Fibroblast of peridontal ligament (primary cell): Measurements from ENCODE around the gene ZNF276.
A peak's percentile ranks its signal among the peaks of the same experiment; 100 is the strongest.
"Not testable (repeated sequence)": the region's sequence is repeated elsewhere in the genome, so short reads cannot be mapped to it uniquely, and the experiment has no call there.

Experiments used
- DNase-seq: peaks from one replicate; pipeline ENCODE4 v3.0.0-alpha.2; 2010; ENCODE audit errors: extremely low read depth

ZNF276 gene

DNA sequence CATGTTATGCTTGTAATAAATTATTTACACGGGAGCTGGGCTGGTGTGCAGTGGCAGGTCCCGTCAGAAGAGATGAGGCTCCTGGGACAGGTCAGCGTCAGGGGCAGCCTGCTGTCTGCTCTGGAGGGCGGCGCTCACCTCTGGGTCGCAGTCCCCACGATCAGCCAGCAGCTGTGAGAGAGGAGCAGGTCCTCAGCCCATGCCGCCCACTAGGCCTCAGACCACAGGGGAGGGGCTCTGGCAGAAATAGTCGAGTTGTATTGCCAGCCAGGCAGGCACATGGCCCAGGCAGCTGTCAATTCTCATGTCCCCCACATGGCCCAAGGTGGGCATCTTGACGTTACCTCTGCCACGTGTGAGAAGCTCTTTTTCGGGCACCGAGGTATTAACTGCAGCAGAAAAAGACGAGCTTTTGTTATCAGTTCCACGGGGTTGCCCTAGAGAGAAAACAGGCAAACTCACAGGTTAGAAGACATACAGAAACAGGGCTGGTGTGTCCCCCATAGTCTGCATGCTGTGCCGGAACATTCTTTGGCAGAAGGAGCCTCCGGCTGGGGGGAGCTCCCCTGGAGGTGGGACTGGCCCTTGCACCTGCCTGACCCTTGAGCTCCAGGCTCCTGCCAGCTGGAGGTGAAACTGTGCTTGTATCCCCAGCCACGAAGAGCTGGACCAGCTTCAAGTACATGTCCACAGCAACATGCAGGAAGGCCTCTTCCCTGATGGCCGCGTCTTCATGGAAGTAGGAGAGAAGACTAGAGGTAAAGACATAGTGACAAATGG lies 17.4 kb downstream of the ZNF276 start:
- no peak for DNase-seq

DNA sequence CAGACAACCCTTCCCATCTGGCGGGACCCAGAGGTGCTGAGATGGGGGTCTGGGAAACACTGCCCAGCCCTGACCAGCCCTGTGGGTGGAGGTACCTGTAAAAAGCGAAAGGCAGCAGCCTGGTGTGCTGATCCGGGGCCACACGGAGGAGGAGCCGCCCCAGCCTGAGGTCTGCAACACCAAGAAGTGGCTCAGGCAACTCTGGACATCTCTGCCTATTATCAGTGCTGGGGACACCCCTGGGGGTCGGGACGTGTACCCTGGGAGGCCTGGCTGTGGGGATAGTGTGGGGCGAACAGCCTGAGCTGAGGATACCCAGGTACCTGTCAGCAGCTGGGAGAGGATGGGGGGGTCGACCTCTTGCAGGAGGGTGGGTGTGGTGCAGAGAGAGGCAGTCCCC lies 18.0 kb downstream of the ZNF276 start:
- DNase-seq = no peak

DNA sequence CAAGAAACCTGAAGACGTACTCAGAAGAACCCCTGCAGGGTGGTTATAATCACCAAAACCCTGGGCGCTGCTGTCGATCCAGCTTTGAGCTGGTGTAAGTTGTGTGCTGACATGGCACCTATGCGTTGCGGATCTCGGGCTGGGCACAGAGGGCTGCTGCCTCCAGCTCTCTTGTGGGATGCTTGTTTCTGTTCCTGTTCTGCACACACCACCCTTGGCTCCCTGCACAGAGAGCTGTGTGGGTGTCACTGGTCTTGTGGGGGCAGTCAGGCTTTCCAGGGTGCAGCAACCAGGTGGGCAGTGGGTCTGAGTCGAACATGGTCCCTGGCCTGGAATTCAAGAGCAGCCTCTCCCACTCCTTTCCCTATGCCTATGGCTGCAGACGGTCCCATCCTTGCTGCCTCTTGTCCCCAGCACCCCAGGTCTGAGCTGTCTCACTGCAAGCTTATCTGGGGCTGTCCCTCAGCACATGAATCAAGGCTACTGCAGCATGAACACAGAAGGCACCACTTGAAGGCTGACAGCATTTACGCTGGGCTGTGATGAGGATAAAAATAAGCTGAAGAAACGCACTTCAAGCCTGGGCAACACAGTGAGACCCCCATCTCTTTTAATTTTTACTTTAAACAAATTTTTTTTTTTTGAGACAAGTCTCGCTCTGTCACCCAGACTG lies 20.1 kb downstream of the ZNF276 start:
- no peak for DNase-seq

DNA sequence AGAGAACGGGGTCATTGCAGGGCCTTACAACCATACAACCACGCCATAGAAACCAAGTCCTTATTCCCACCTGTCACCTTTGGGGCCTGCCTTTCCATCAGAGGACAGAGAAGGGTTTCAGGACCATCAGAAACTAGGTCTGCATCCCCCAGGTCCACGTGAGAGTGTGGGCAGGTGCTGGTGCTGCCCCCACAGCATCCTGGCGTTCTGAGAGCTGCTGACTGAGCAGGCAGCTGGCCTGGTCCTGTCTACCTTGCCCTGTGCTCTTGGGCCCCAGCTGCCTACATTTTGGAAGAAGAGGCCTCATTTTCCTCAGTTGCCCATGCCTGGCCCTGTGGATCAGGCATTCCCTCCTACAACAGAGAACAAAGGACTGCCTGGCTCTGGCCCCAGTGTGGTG lies 21.6 kb downstream of the ZNF276 start:
- no peak for DNase-seq

DNA sequence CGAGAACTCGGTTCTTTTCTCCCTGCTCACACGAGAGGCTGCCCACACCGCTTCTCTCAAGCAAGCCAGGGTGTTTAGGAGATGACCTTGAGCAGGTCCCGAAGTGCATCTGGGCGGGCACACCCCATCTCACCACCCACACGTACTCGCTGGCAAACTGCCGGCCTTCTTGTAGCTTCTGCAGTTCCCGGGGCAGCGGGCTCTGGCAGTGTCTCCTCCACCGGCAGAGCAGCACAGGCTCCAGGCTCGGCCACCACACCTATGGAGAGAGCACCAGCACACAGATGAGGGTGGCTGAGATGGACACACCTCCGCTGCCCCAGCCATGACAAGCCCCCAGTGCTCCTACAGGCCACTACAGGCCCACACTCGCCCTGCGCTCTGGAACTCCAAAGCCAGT lies 23.5 kb downstream of the ZNF276 start:
- DNase-seq = no peak

DNA sequence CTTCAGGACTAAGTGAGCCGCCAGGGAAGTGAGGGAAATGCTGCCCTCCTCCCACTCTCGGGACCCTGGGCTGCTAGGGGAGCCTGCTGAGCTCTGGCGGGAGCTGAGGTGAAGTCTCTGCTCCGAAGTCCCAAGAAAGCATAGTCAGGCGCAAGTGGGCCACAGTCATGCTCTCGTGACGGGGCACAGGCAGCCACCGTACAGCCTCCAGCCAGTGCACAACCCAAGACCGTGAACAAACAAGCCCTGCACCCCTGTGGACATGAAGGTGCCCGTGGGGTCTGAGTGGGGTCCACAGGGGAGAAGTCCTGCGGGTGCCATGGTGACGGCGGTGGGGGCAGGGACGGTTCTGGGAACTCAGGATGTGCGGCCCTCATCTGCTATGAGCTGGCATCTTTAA lies 24.7 kb downstream of the ZNF276 start:
- no peak for DNase-seq

DNA sequence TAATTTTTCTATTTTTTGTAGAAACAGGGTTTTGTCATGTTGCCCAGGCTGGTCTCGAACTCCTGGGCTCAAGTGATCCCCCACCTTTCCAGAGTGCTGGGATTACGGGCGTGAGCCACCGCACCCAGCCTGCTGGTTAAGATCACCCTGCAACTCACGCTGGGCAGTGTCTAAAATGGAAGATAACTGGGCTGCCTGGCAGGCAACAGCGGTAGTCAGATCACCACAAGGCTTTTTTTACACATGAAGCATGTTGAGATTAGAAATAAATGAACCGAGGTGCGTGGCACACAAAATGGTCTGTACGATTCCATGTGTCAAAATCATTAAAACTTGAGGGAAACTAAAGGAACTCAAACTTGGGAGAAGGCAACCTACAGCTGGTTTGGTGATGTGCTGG lies 26.7 kb downstream of the ZNF276 start:
- DNase-seq = no peak

DNA sequence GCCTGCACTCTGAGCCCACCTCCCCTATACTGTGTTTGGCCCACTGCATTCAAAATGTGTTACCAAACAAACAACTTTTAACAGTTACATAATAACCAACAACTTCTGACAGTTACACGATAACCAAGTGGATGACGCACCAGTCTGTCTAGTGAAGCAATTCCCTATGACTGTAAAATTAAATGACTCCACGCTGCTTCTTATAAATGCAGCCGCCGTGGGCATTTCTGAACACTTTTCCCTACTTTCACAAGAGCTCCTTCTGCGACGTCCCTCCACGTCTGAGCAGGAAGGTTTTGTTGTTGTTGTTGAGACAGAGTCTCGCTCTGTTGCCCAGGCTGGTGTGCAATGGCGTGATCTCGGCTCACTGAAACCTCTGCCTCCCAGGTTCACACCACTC lies 27.6 kb downstream of the ZNF276 start:
- DNase-seq = no peak

DNA sequence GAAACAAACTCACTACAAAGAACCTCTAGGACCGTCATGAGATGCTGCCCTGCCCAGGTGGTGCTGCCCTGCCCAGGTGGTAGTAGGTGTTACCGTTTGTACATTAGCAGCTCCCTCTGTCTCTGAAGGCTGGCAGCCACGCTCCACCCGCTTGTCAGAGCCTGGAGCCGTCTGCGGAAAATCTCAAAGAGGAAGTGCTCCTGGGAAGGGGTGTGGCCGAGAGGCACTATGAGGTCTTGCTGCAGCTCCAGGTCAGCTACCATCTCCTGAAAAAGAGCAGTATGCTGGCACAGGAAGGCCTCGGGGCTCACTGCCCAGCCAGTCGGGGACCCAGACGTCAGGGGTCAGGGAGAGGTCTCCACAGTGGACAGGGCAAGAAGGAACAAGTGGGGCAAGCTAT lies 28.3 kb downstream of the ZNF276 start:
- no peak for DNase-seq

DNA sequence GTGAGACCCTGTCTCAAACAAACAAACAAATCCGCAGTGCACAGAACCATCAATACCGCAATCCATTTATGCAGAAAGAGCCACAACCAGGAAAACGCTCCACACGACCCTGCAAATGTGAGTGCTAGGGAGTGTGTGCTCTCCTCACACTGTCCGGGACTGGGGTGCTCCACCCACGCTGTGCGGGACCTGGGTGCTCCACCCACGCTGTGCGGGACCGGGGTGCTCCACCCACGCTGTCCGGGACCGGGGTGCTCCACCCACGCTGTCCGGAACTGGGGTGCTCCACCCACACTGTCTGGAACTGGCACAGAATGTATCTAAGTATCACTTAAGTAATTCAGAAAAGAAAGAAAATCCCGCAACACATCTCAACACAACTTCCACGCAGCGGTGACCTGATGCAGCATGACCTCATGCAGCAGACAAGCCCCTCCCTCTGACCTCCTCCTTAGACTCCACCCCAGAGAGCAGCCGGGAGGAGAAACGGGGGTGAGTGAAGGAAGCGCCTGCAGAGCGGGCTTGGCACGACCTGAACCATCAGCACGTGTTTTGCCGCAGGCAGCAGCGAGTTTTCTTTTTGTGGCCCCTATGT lies 38.5 kb downstream of the ZNF276 start:
- DNase-seq = no peak

DNA sequence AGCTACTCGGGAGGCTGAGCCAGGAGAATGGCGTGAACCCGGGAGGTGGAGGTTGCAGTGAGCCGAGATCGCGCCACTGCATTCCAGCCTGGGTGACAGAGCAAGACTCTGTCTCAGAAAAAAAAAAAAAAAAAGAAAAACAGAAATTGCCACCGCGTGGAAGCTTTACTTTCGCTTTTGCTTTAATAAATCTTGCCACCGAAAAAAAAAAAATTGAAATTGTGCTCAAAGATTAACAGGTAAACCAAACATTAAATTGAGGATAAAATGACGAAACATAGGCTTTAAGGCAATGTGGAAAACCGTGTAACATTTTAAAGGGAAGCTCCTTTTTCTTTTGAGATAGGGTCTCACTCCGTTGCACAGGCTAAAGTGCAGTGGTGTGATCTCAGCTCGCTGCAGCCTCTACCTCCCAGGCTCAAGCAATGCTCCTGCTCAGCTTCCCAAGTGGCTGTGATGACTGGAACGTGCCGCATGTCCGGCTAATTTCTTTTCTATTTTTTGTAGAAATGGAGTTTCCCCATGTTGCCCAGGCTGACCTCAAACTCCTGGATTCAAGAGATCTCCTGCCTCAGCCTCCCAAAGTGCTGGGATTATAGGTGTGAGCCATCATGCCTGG lies 40.1 kb downstream of the ZNF276 start:
- DNase-seq = no peak

DNA sequence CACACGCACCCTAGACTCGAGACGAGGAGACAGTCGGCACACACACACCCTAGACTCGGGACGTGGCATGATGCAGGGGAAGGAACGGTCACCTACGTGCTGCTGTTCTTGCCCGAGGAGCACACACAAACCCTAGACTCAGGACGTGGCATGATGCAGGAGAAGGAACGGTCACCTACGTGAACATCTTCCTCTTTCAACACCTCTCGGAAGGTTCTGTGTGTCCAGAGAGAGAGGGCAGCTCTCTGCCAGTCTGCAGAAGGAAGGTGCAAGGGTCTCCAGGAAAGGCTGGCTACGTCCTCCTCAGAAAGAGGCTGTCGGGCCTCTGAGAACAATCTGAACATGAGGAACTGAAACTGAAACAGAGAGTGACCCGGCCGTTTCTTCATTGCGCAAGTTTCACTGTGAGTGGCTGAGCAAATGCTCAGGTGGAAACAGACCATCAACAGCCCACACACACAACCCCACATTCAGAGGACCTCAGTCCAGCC lies 43.4 kb downstream of the ZNF276 start:
- peak; percentile 23 for DNase-seq

DNA sequence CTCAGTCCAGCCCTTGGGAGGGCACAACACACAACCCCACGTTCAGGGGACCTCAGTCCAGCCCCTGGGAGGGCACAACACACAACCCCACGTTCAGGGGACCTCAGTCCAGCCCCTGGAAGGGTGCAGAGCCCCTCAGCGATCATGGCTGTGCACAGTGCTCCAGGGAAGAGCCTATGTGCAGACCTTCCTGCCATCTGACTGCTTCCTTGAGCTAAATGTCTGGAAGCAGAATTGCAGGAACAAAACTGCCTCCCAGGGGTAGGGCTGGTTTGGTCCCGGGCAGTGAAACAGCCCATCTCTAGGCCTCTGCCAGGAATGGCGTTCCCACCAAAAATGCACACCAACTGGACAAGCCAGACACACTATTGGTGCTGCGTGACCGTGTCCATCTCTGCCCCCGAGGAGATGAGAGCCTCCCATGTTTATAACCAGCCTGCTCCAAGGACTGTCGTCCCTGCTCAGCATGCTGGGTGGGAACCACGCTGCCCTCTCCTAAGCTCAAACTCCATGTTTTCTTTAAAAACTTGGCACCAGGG lies 44.0 kb downstream of the ZNF276 start:
- no peak for DNase-seq

DNA sequence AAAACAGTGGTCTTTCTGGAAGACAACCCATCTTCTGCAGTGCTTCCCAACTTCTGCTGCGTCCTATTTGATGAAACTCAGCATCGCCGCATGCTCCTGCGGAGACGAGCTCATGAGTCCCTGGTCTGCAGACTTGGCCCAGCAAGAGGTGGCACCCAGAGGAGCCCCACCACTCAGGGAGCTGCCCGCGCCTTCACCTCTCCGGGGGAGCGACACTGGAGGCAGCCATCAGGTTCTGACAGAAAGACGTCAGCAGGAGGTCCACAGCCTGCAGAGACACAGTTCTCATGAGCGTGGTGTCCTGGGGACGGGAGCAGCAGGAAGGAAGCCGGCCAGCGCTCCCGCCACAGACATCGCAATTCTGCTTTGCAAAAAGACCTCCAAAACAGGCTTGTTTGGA lies 49.0 kb downstream of the ZNF276 start:
- no peak for DNase-seq

DNA sequence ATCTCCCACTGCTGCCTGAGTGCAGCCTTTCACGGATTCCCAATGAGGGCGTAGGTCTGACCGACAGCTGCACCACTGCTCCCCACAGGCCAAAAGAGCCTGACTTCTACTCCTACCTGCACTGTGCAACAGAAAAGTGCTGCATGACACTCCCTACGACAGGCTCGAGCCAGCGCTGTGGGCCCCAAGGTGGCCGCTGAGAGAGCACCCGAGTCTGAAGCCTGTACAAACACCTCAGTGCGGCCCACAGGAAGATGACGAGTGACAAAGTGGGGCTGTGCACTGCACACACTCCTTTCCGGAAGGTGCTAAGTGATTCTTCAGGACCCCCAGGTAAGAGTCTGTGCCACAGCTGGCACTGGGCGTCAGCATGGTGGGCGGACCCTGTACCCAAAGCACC lies 53.9 kb downstream of the ZNF276 start:
- no peak for DNase-seq

DNA sequence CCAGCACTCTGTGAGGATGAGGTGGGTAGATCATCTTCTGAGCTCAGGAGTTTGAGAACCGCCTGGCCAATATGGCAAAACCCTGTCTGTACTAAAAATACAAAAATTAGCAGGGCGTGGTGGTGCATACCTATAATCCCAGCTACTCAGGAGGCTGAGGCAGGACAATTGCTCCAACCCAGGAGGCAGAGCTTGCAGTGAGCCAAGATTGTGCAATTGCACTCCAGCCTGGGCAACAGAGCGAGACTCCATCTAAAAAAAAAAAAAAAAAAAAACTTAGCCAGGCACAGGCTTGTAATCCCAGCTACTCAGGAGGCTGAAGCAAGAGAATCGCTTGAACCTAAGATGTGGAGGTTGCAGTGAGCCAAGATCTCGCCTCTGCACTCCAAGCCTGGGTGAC lies 56.9 kb downstream of the ZNF276 start:
- not testable (repeated sequence) for DNase-seq

DNA sequence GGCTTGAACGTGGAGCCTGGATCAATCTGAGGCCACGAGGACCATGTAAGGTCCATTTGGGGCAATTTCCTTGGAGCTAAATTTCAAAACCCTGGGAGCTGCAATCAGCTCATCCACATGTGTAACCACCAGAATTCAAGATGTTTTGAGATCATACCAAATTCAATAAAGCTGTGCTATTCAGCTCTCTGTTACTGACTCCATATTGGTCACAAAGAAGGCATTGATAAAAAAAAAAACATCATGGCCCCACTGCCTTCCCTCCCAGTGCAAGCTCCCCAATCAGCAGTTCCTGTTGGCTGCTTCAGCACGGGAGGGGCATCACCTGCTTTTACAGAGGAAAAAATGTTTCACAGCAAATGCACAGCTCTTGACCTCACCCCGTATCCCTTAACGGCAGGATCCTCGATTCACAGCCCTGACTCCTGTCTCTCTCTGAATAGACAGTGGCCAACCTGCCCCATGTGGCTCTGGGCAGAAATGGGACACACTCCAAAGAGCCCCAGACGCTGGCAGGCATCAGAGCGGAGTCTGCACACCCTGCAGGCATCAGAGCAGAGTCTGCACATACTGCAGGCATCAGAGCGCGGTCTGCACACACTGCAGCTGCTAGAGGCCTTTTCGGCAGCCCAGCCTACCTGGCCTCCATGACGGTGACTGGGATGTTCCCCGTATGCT lies 58.0 kb downstream of the ZNF276 start:
- DNase-seq = no peak

DNA sequence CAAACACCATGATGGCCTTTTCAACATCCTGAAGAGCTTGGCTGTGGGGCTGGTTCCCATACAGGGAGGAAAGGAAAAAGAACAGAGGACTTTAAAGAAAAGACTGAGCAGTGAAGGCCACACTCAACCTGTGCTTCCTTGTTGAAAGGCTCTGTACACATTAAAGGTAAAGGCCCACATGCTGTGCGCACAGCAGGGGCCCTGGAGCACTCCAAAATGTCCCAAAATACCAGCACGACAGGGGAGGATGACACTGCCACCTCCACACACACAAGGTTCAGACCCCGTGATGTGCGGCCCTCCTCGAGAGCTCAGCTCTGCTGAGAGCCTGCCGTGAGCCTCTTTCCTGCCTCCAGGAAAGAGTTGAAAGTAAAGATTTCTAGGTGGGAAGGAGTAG lies 58.6 kb downstream of the ZNF276 start:
- no peak for DNase-seq

DNA sequence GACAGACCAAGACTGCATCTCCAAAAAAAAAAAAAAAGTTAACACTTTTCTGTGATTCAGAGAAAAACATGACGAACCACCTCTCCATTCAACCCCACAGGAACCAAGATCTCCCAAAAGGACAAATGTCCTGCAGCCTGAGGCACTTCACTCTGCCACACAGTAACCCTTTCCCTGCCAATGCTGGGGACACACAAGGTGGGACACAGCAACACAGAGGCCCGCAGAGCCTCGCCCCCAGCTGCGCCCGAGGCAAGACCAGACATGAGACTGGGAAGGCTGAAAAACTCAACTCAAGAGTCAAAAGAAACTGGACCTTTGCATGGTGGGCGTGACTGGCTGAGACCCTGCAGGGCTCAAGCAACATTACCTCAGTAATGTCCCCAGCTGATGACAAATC lies 61.2 kb downstream of the ZNF276 start:
- DNase-seq = no peak

DNA sequence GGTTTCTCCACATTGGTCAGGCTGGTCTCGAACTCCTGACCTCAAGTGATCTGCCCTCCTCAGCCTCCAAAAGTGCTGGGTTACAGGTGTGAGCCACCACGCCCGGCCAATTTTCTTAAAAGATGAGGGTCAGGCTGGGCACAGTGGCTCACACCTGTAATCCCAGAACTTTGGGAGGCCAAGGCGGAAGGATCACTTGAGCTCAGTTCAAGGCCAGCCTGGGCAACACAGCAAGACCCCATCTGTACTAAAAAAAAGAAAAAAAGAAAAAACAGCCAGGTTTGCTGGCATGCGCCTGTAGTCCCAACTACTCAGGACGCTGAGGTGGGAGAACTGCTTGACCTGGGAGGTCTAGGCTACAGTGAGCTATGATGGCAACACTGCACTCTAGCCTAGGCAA lies 62.6 kb downstream of the ZNF276 start:
- DNase-seq = not testable (repeated sequence)

DNA sequence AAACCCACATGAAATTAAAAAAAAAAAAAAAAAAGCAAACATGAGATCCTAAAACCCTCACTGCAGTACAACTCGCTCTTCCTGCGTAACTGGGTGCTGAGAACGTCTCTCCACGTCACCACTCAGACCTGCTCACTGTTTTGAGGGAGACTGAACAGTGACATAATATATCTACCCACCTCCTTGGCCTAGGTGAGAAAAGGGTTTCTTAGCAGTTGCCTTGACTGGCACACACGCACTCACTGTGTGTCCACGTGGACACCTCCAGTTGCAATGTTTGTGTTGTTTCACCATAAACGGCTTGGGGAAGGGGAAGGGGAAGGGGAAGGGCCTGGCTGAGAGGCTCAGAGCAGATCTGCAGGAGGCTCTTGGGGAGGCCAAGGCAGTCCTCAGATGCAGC lies 63.1 kb downstream of the ZNF276 start:
- no peak for DNase-seq
